Subcutaneous adipose tissue (tissue), 4 donors: ENCODE data around the gene ZMIZ1. TPM values are rescaled to one million over a fixed set of nuclear protein-coding genes. Genes with fewer than 3 reads are reported as not detected.

Experiments used
- CTCF ChIP-seq: fragments of 450-650 bp; IDR thresholded peaks from one replicate; pipeline ENCODE4 v1.5.1; 2016; ENCODE audit warnings: low read depth, mild to moderate bottlenecking, control low read depth, antibody characterized with exemption, moderate library complexity
- total RNA-seq, 4 donors: library from RNA; depleted of rRNA; stranded (reverse); fragments of >200 nt; gene quantifications; one replicate each; pipeline ENCODE4 v1.1.0, GENCODE V29; 2016

The ZMIZ1 gene
- total RNA-seq, 4 donors from 2014 or later, result 38.1 to 70.6 (median 51.4) TPM

DNA sequence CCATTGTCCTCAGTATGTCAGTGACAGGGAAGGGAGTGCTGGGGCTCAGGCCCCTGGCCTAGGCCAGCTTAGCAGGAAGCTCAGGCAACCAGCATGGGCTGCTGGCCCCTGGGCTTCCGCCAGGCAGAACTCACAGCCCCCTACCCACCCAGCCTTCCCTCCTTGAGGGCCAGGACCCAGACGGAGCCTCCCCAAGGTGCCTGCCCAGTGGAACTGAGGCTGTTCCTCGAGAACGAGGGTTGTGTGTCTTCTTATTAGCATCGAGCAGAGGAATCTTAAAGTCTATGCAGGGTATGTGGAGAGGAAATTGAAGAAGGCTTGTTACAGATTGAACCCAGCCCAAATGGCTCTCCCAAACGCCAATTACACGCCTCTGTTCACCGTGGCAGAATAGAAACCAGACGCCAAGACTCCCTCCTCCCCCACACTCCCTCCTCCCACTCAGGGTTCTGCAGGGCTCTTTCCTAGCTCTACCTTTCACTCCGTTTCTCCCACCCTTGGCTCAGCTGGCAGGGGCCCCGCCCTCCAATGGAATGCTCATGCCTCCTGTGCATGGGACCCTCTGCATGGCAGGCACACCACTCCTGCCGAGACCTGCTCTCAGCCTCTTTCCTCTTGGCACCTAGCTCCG is 134.4 kb downstream of the ZMIZ1 start:
- TF ChIP-seq CTCF, result no peak

DNA sequence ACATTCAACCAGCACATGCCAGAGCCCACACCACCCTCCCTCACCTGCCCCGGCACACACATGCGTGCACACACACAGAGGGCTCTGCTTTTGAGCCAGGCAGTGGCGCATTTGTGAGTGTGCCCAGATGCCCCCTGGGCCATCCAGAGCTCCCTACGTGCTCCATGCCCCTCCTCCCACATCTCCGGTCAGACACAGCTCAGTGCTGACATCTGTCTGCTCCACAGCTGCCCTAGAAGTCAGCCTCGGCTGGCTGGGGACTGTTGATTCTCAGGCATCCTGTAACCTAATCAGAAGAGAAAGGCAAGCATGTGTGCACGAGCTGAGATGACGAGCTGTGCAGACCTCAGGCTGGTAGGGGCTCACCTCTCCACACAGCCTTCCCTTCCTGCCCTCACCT is 135.1 kb downstream of the ZMIZ1 start:
- no peak for TF ChIP-seq CTCF

GRCh38 chr10:79206300-79207095 is 137.7 kb downstream of the ZMIZ1 start:
- no peak for TF ChIP-seq CTCF

DNA sequence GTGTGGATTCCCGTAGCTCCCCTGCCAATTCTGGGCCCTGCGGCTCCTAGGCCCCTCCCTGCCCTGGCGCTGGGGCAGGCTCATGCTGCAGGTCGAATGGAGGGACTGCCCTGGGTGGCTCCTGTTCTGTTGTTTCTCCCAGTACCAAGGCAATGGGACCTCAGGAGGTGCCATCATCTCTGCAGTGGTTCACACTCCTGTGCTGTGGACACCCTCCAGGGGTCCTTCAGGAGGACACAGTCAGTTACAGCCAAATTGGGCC is 138.3 kb downstream of the ZMIZ1 start:
- no peak for TF ChIP-seq CTCF

DNA sequence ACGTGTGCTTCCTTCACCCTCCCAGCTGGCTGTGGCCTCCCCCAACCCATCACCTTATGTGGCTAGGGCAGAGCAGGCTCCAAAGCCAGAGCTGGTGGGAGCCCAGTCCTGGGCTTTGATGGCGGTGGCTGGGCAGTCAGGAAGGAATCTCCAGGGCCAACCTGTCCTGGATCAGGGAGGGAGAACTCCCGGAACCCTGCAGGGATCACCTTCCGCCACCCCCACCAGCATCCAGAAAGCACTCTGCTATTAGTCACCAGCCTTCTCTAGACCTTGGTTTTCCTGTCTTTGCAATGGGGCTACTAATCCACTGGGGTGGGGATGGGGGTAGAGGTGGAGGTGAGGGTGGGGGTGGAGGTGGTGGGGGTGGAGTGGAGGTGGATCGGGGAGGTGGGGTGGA is 139.0 kb downstream of the ZMIZ1 start:
- no peak for TF ChIP-seq CTCF

GRCh38 chr10:79208251-79208983 is 139.7 kb downstream of the ZMIZ1 start:
- TF ChIP-seq CTCF, result no peak

DNA sequence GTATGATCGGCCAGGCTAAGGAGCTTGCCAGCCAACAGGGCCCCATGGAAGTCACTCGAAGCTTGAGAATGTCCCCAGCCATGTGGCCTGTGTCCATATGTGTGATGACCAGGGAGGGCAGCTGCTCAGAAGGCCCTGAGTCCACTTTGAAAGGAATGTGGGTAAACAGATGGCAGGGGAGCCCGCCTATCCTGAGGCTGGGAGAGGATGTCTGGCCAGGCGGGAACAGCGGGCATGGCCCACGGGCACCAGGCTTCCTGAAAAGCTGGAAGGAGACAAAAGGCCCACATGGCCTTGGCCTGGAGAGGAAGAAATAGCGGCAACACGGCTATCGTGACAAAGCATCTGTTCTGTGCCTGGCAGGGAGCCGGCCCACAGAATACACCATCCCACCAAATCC is 140.6 kb downstream of the ZMIZ1 start:
- no peak for TF ChIP-seq CTCF
